PC-3 (cell line): ENCODE results near the gene SAMSN1. TPM values are rescaled to one million over a fixed set of nuclear protein-coding genes. Genes with fewer than 3 reads are reported as not detected.
"Not testable (repeated sequence)": the region's sequence is repeated elsewhere in the genome, so short reads cannot be mapped to it uniquely, and the experiment has no call there.

Experiments
- ATAC-seq: fragments of 200-7000 bp; cut with Tn5 transposase; 2 replicates; pipeline ENCODE4 v1.9.1; 2020; ENCODE audit warnings: mild to moderate bottlenecking, moderate library complexity
- BruUV-seq: library from RNA; stranded (reverse); fragments of 400-500 nt; replicated peaks from 2 replicates; lab custom pipeline; 2021; lab: Mats Ljungman, UMichigan
- CTCF ChIA-PET: fragments of 300-600 bp; sonication (Branson Sonifier 250); formaldehyde crosslinking; loops from one replicate; lab custom pipeline; 2022; ENCODE audit warnings: antibody characterized with exemption; lab: Charles Lee
- POLR2A ChIA-PET: fragments of 300-600 bp; sonication (Branson Sonifier 250); formaldehyde crosslinking; loops from one replicate; lab custom pipeline; 2022; ENCODE audit warnings: antibody characterized with exemption; ENCODE audit not compliant: unreplicated experiment; lab: Charles Lee
- DNase-seq: peaks from one replicate; pipeline ENCODE4 v3.0.0-alpha.2; 2015
- H2AFZ ChIP-seq: fragments of 300-600 bp; sonication (generic); 2 replicates; pipeline ENCODE4 v1.6.0; 2016; ENCODE audit warnings: antibody characterized with exemption, low read length
- H3F3A ChIP-seq: fragments of 300-600 bp; sonication (generic); one replicate; pipeline ENCODE4 v1.6.0; 2017; ENCODE audit warnings: antibody characterized with exemption, low read length, control low read depth, mild to moderate bottlenecking; ENCODE audit not compliant: unreplicated experiment
- H3K27ac ChIP-seq: fragments of 300-600 bp; sonication (generic); 2 replicates; pipeline ENCODE4 v1.5.1; 2016; ENCODE audit warnings: mild to moderate bottlenecking, low read length
- H3K27me3 ChIP-seq: fragments of 300-600 bp; sonication (generic); 2 replicates; pipeline ENCODE4 v1.6.1; 2016; ENCODE audit warnings: low read length, mixed read lengths
- H3K36me3 ChIP-seq: fragments of 300-600 bp; sonication (generic); 2 replicates; pipeline ENCODE4 v1.6.1; 2016; ENCODE audit warnings: low read depth, mixed run types, low read length, mixed read lengths
- H3K4me1 ChIP-seq: fragments of 300-600 bp; sonication (generic); 2 replicates; pipeline ENCODE4 v1.5.1; 2016; ENCODE audit warnings: low read length; ENCODE audit not compliant: insufficient read depth
- H3K4me2 ChIP-seq: fragments of 300-600 bp; sonication (generic); 2 replicates; pipeline ENCODE4 v1.6.0; 2016; ENCODE audit warnings: low read length
- H3K4me3 ChIP-seq: fragments of 300-600 bp; sonication (generic); 2 replicates; pipeline ENCODE4 v1.5.1; 2016; ENCODE audit warnings: mild to moderate bottlenecking, low read length, mixed read lengths
- H3K79me2 ChIP-seq: fragments of 300-600 bp; sonication (generic); 2 replicates; pipeline ENCODE4 v1.6.1; 2017; ENCODE audit warnings: low read length, mixed read lengths
- H3K9ac ChIP-seq: fragments of 300-600 bp; sonication (generic); 2 replicates; pipeline ENCODE4 v1.6.0; 2016; ENCODE audit warnings: mild to moderate bottlenecking, low read length
- H3K9me2 ChIP-seq: fragments of 300-600 bp; sonication (generic); replicated peaks from 2 replicates; pipeline ENCODE4 v1.6.1; 2016; ENCODE audit warnings: mixed run types, low read length, mixed read lengths
- H3K9me3 ChIP-seq: fragments of 300-600 bp; sonication (generic); 2 replicates; pipeline ENCODE4 v1.6.1; 2016; ENCODE audit warnings: low read length, mixed read lengths
- H4K20me1 ChIP-seq: fragments of 300-600 bp; sonication (generic); 2 replicates; pipeline ENCODE4 v1.6.1; 2016; ENCODE audit warnings: low read length, mixed read lengths
- CTCF ChIP-seq: fragments of 300-600 bp; sonication (generic); conservative IDR thresholded peaks from 2 replicates; pipeline ENCODE4 v1.5.1; 2017; ENCODE audit warnings: antibody characterized with exemption, low read depth, mild to moderate bottlenecking, low read length
- EZH2 ChIP-seq: fragments of 300-600 bp; sonication (generic); IDR thresholded peaks from one replicate; pipeline ENCODE4 v1.6.1; 2017; ENCODE audit warnings: antibody characterized with exemption, mild to moderate bottlenecking, low read length; ENCODE audit not compliant: unreplicated experiment
- EZH2phosphoT487 ChIP-seq: fragments of 300-600 bp; sonication (generic); IDR thresholded peaks from 2 replicates; pipeline ENCODE4 v1.6.1; 2018; ENCODE audit warnings: mild to moderate bottlenecking, antibody characterized with exemption, low read length, borderline replicate concordance
- intact Hi-C: fragments of 100-400 bp; cut with micrococcal nuclease; formaldehyde crosslinking; loops from 2 replicates; pipeline ENCODE4 v1.9.0; 2023
- total RNA-seq: library from RNA; depleted of rRNA; stranded (reverse); fragments of >200 nt; gene quantifications from 2 replicates; pipeline ENCODE4 v1.2.3, GENCODE V29; 2014

SAMSN1 gene
- total RNA-seq, 1 experiment from 2014 or later = not detected

GRCh38 chr21:14547834-14548513 lies 1.9 kb upstream of the SAMSN1 start:
- peak overlapping the region; percentile 45 for H3K4me2 ChIP-seq
- no peaks in the 10 kb centered on the region for H3F3A ChIP-seq
- no peaks in the 10 kb centered on the region for H4K20me1 ChIP-seq
- H3K9me2 ChIP-seq = no peaks in the 10 kb centered on the region
- ATAC-seq (peak; percentile 46; the same call in 1 of the 2 replicates), DNase-seq (peak; percentile 54)
- no peaks in the 10 kb centered on the region for H3K79me2 ChIP-seq
- ChIA-PET POLR2A (no interaction called here), CTCF (no interaction called here)
- no peaks in the 10 kb centered on the region for H3K36me3 ChIP-seq
- no TSS peak for BruUV-seq
- no peak overlapping the region for H2AFZ ChIP-seq
- H3K4me1 ChIP-seq = peaks cover 19% of the 10 kb centered on the region
- H3K4me3 ChIP-seq = no peak overlapping the region; the same call in 1 of the 2 replicates
- no peaks in the 10 kb centered on the region for H3K27me3 ChIP-seq
- H3K9ac ChIP-seq = no peak overlapping the region
- intact Hi-C loops = no loop called here
- peak overlapping the region; percentile 1; the same call in 1 of the 2 replicates for H3K27ac ChIP-seq
- H3K9me3 ChIP-seq = no peaks in the 10 kb centered on the region
- TF ChIP-seq CTCF (no peak), EZH2 (no peak), EZH2phosphoT487 (no peak)

GRCh38 chr21:14546719-14547118 lies 604 bp upstream of the SAMSN1 start:
- H3K9me2 ChIP-seq, H3K27me3 ChIP-seq, H3K36me3 ChIP-seq, H3F3A ChIP-seq, H3K27ac ChIP-seq, H3K79me2 ChIP-seq, ATAC-seq, BruUV-seq, H3K9me3 ChIP-seq, H3K9ac ChIP-seq, intact Hi-C loops, CTCF ChIA-PET, H3K4me2 ChIP-seq, H2AFZ ChIP-seq, H4K20me1 ChIP-seq, H3K4me3 ChIP-seq, POLR2A ChIA-PET, DNase-seq: not testable (repeated sequence)
- H3K4me1 ChIP-seq = peaks cover 19% of the 10 kb centered on the region

GRCh38 chr21:14543983-14544382 lies 2.1 kb downstream of the SAMSN1 start:
- CTCF ChIA-PET = no interaction called here
- no peak for DNase-seq
- BruUV-seq = no TSS peak
- Histone ChIP-seq H3K9me3 (no peaks in the 10 kb centered on the region), H3K9me2 (no peaks in the 10 kb centered on the region), H3K4me2 (no peak overlapping the region), H3F3A (no peaks in the 10 kb centered on the region), H2AFZ (no peak overlapping the region), H3K4me3 (no peak overlapping the region), H3K79me2 (no peaks in the 10 kb centered on the region), H3K9ac (no peak overlapping the region), H3K4me1 (peaks cover 13% of the 10 kb centered on the region), H3K27me3 (no peaks in the 10 kb centered on the region), H3K36me3 (no peaks in the 10 kb centered on the region), H4K20me1 (no peaks in the 10 kb centered on the region), H3K27ac (no peak overlapping the region)
- ATAC-seq = no peak
- TF ChIP-seq CTCF (no peak), EZH2phosphoT487 (no peak), EZH2 (no peak)
- intact Hi-C loops = no loop called here
- POLR2A ChIA-PET = no interaction called here
